ENCODE results near the gene RYR3.

DNA sequence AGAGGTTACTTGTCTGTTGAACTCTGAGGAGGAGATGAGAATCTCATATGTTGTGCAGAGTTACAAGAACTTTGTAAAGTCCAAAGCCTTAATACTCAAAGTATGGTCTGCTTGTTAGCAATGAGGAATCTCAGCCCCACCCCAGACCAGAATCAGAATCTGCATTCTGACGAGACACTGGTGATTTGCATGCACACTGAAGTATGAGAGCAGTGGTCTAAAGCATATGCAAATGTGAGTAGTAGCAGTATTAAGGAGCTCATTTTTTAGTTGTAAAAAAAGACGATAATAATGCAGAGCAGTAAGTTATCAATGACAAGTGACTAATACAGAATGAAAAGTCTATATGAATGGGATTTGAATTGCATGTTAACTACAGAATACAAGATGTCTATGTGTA lies 327.7 kb downstream of the RYR3 start:
- TF ChIP-seq, protein P1, sequence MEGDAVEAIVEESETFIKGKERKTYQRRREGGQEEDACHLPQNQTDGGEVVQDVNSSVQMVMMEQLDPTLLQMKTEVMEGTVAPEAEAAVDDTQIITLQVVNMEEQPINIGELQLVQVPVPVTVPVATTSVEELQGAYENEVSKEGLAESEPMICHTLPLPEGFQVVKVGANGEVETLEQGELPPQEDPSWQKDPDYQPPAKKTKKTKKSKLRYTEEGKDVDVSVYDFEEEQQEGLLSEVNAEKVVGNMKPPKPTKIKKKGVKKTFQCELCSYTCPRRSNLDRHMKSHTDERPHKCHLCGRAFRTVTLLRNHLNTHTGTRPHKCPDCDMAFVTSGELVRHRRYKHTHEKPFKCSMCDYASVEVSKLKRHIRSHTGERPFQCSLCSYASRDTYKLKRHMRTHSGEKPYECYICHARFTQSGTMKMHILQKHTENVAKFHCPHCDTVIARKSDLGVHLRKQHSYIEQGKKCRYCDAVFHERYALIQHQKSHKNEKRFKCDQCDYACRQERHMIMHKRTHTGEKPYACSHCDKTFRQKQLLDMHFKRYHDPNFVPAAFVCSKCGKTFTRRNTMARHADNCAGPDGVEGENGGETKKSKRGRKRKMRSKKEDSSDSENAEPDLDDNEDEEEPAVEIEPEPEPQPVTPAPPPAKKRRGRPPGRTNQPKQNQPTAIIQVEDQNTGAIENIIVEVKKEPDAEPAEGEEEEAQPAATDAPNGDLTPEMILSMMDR (conservative IDR thresholded peaks at IDR 0.05; ENCODE audit: low read length): no peak
- no peak for TF ChIP-seq EZH2phosphoT487 (IDR thresholded peaks at IDR 0.05; ENCODE audit: borderline replicate concordance, low read depth, low read length)

All from OCI-LY7 (cell line).